Endothelial cell of umbilical vein (primary cell): ENCODE data around the gene PRRC2C. TPM values are rescaled to one million over a fixed set of nuclear protein-coding genes. Genes with fewer than 3 reads are reported as not detected.
A peak's percentile ranks its signal among the peaks of the same experiment; 100 is the strongest.

Experiments used
- BruUV-seq: library from RNA; stranded (reverse); fragments of 400-500 nt; replicated peaks from 2 replicates; lab custom pipeline; 2021; lab: Mats Ljungman, UMichigan
- CTCF ChIA-PET: fragments of 300-600, 350-600 bp; sonication (Branson Sonifier 250); formaldehyde crosslinking; loops from one replicate; lab custom pipeline; 2021; ENCODE audit warnings: antibody characterized with exemption, inconsistent platforms; lab: Charles Lee
- POLR2A ChIA-PET: fragments of 300-600, 350-600 bp; sonication (Branson Sonifier 250); formaldehyde crosslinking; loops from one replicate; lab custom pipeline; 2021; ENCODE audit warnings: antibody characterized with exemption, inconsistent platforms; lab: Charles Lee
- DNase-seq: peaks from one replicate; pipeline ENCODE4 v3.0.0-alpha.2; 2011; ENCODE audit warnings: low read depth, low spot score
- FAIRE-seq: peaks from 2 replicates; lab custom pipeline; 2011; peaks lifted over from hg19 to GRCh38; lab: Jason Lieb, UNC
- H2AFZ ChIP-seq: 2 replicates; pipeline ENCODE4 v1.6.0; 2012; ENCODE audit warnings: low read depth, low read length, control low read depth, inconsistent platforms
- H3K27ac ChIP-seq: 2 replicates; pipeline ENCODE4 v1.5.1; 2011; ENCODE audit warnings: low read depth, mild to moderate bottlenecking, control low read depth, low read length, moderate library complexity; ENCODE audit not compliant: insufficient read depth
- H3K27me3 ChIP-seq, 2 experiments: 2 replicates each; pipeline versions ENCODE4 v1.6.0 to v1.6.1; 2011; ENCODE audit warnings: low read length in 2 of 2, mixed read lengths in 1 of 2; ENCODE audit not compliant: control insufficient read depth in 2 of 2, insufficient read depth in 2 of 2
- H3K36me3 ChIP-seq, 2 experiments: 2 replicates in 1 of 2; 3 replicates in 1 of 2; pipeline ENCODE4 v1.5.1; 2011; ENCODE audit warnings: low read length in 2 of 2, mild to moderate bottlenecking in 1 of 2, moderate library complexity in 1 of 2; ENCODE audit not compliant: control insufficient read depth in 2 of 2, insufficient read depth in 2 of 2; ENCODE audit errors: extremely low read depth in 1 of 2
- H3K4me1 ChIP-seq: 3 replicates; pipeline ENCODE4 v1.5.1; 2011; ENCODE audit warnings: mild to moderate bottlenecking, low read length; ENCODE audit not compliant: control insufficient read depth, insufficient read depth; ENCODE audit errors: extremely low read depth
- H3K4me2 ChIP-seq: 2 replicates; pipeline ENCODE4 v1.6.1; 2011; ENCODE audit warnings: low read length, control low read depth, mixed read lengths; ENCODE audit not compliant: insufficient read depth
- H3K4me3 ChIP-seq, 3 experiments: fragments of 200-600 bp in 1 of 3; sonication (generic), shearing (Covaris generic) in 1 of 3; replicated peaks in 1 of 3; 2 replicates each; pipeline ENCODE4 v1.5.1; 2011 to 2016; ENCODE audit warnings: control low read depth in 3 of 3, low read length in 3 of 3, mild to moderate bottlenecking in 2 of 3, inconsistent platforms in 1 of 3, low read depth in 1 of 3, moderate library complexity in 1 of 3; ENCODE audit not compliant: insufficient read depth in 1 of 3
- H3K79me2 ChIP-seq: 2 replicates; pipeline ENCODE4 v1.6.0; 2012; ENCODE audit warnings: low read length, inconsistent platforms; ENCODE audit not compliant: control insufficient read depth, insufficient read depth
- H3K9ac ChIP-seq: replicated peaks from 2 replicates; pipeline ENCODE3; 2011; ENCODE audit warnings: low read length, control low read depth; ENCODE audit not compliant: insufficient read depth; ENCODE audit errors: extremely low read depth
- H3K9me1 ChIP-seq: replicated peaks from 3 replicates; pipeline ENCODE4 v1.6.0; 2011; ENCODE audit warnings: mild to moderate bottlenecking, low read length; ENCODE audit not compliant: control insufficient read depth, insufficient read depth; ENCODE audit errors: extremely low read depth
- H3K9me3 ChIP-seq: replicated peaks from 2 replicates; pipeline ENCODE4 v1.5.1; 2012; ENCODE audit warnings: low read length, inconsistent platforms; ENCODE audit not compliant: control insufficient read depth, insufficient read depth
- H4K20me1 ChIP-seq: replicated peaks from 2 replicates; pipeline ENCODE3; 2011; ENCODE audit warnings: mild to moderate bottlenecking, low read length; ENCODE audit not compliant: control insufficient read depth, insufficient read depth; ENCODE audit errors: extremely low read depth
- EZH2 ChIP-seq: IDR thresholded peaks from 2 replicates; pipeline ENCODE4 v1.6.1; 2012; ENCODE audit warnings: borderline replicate concordance, low read depth, mild to moderate bottlenecking, moderate library complexity, low read length, inconsistent platforms; ENCODE audit not compliant: severe bottlenecking
- GATA2 ChIP-seq: IDR thresholded peaks from 2 replicates; pipeline ENCODE4 v1.7.0; 2011; ENCODE audit warnings: low read depth, mild to moderate bottlenecking, moderate library complexity, mixed read lengths, low read length; ENCODE audit not compliant: insufficient read length, insufficient read depth
- JUN ChIP-seq: IDR thresholded peaks from 2 replicates; pipeline ENCODE4 v1.6.1; 2011; ENCODE audit warnings: borderline replicate concordance, low read depth; ENCODE audit not compliant: insufficient read length, insufficient read depth
- MYC ChIP-seq: IDR thresholded peaks from one replicate; pipeline ENCODE4 v1.6.1; 2011; ENCODE audit warnings: mild to moderate bottlenecking, low read depth, low read length
- POLR2A ChIP-seq: IDR thresholded peaks from 2 replicates; pipeline ENCODE4 v1.6.1; 2012; ENCODE audit warnings: low read depth, mild to moderate bottlenecking, control low read depth, low read length
- POLR2AphosphoS5 ChIP-seq: IDR thresholded peaks from 2 replicates; pipeline ENCODE4 v1.6.1; 2012; ENCODE audit warnings: low read depth, mild to moderate bottlenecking, control low read depth, low read length, moderate library complexity; ENCODE audit not compliant: insufficient read depth
- dilution Hi-C: fragments of 300-500 bp; cut with MboI; formaldehyde crosslinking; loops from one replicate; pipeline ENCODE4 v1.15.0; 2019; ENCODE audit warnings: low sequenced_read_pairs; ENCODE audit not compliant: extremely low pct_ligation_motif_present
- intact Hi-C: fragments of 100-400 bp; cut with micrococcal nuclease; formaldehyde crosslinking; loops from one replicate; pipeline ENCODE4 v1.10.0; 2022
- polyA plus RNA-seq, 4 experiments: library from polyadenylated mRNA; depleted of rRNA in 3 of 4; stranded (reverse) in 3 of 4; unstranded in 1 of 4; fragments of >200 nt; gene quantifications; 2 replicates each; pipeline versions ENCODE4 v1.2.1 to v1.2.3, GENCODE V29; 2011 to 2012; ENCODE audit warnings: missing spikeins in 1 of 4
- total RNA-seq: library from RNA; stranded (reverse); gene quantifications from 2 replicates; pipeline ENCODE4 v1.2.3, GENCODE V29; 2021
- TF ChIP-seq, protein P1 (sequence below), 2 donors: IDR thresholded peaks; 1 replicate in 1 of 2; 2 replicates in 1 of 2; pipeline ENCODE4 v1.5.1; 2011; ENCODE audit warnings: low read length in 2 of 2, mild to moderate bottlenecking in 2 of 2, moderate library complexity in 2 of 2, control low read depth in 1 of 2, inconsistent platforms in 1 of 2, low read depth in 1 of 2; ENCODE audit not compliant: insufficient read depth in 1 of 2; ENCODE audit errors: extremely low read depth in 1 of 2

The PRRC2C gene
- total and polyA plus RNA-seq, 2 donors (not counting 3 experiments of a cell fraction or from before 2014, with no cell fraction given), result 65.7 to 199 TPM

DNA sequence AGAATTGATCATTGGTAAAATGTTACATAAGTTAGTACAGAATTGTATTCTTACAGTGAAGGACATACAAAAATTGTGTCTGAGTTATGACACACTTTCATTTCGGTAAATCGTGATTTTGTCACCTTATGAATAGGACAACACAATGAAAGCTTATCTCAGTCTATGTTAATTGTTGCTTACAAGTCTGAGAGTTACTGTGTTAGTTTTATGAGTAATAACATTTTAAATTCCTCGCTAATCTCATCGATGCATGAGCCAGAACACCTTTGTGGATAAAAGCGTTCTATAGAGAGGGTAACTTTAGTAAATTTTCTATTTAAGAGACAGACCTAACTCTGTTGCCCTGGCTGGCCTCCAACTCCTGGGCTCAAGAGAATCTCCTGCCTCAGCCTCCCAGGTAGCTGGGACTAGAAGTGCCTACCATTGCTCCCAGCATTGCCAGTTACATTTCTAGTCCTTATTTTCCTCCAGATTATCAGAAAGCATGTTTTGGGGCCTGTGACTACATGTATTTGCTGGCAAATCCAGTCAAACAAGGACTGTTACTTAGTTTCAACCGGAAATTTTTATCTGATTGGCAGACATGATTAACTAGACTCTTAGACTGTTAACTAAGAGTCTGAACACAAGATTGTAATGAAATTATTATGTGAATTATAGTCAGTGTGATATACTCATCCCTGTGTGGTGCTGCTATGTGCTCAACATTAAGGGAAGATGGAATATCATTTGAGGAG is 3.0 kb downstream of the PRRC2C start:
- Histone ChIP-seq H3K4me1 (peaks cover 22% of the 10 kb centered on the region), H3K4me2 (peak overlapping the region; percentile 90), H3K9me1 (no peaks in the 10 kb centered on the region), H3K36me3 (peaks cover 3 to 5% of the 10 kb centered on the region in 2 experiments), H2AFZ (no peak overlapping the region), H4K20me1 (peaks cover 13% of the 10 kb centered on the region), H3K27me3 (no peaks in the 10 kb centered on the region), H3K9me3 (no peaks in the 10 kb centered on the region), H3K9ac (peak overlapping the region; percentile 18), H3K4me3 (peak overlapping the region in 1 of 3 experiments; percentile 24), H3K27ac (peak overlapping the region; percentile 63), H3K79me2 (peaks cover 80% of the 10 kb centered on the region)
- dilution Hi-C loops (no loop called here), intact Hi-C loops (loop anchor here (10.0 kb wide), 1 partner anchor 226 kb away; no protein-coding TSS in a partner anchor)
- ChIA-PET CTCF (no interaction called here), POLR2A (no interaction called here)
- peak; percentile 18 for FAIRE-seq
- no TSS peak for BruUV-seq
- TF ChIP-seq GATA2 (peak; percentile 54), JUN (no peak)
- DNase-seq, result peak; percentile 37

DNA sequence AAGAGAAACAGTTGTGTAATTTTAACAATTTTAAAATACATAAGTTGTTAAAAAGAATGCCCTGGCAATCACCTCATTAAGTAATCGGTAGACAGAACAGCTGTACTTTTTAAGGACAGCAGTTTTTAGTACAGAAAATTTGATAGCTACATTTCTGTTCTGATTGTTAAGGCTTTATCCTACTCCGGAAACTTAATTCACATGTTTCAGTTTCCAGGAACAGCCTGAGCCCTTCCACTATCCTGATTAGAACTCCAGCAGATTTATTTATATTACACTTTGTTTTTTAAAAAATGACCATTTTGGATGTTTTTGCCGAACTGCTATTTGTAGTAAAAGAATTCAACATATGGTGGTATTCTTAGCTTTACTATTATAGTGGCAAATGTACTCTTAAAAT is 8.7 kb downstream of the PRRC2C start:
- Histone ChIP-seq H3K27me3 (no peaks in the 10 kb centered on the region), H2AFZ (no peak overlapping the region), H3K4me2 (peak overlapping the region; percentile 42), H4K20me1 (peaks cover 36% of the 10 kb centered on the region), H3K9ac (no peak overlapping the region), H3K79me2 (peaks cover 100% of the 10 kb centered on the region), H3K9me1 (no peaks in the 10 kb centered on the region), H3K4me1 (peaks cover 21% of the 10 kb centered on the region), H3K36me3 (peaks cover 3 to 5% of the 10 kb centered on the region in 2 experiments), H3K9me3 (no peaks in the 10 kb centered on the region), H3K4me3 (no peak overlapping the region), H3K27ac (no peak overlapping the region)
- DNase-seq (peak; percentile 26), FAIRE-seq (no peak)
- ChIA-PET POLR2A (no interaction called here), CTCF (interaction anchor here (0.9 to 4.4 kb wide), 5 partner anchors 9 to 42 kb away, joined by 3 to 26 read pairs (median 4); partner anchors contain the start of gene PRRC2C)
- TF ChIP-seq EZH2 (no peak), GATA2 (no peak), POLR2A (no peak), MYC (no peak), POLR2AphosphoS5 (no peak)
- TF ChIP-seq, protein P1, sequence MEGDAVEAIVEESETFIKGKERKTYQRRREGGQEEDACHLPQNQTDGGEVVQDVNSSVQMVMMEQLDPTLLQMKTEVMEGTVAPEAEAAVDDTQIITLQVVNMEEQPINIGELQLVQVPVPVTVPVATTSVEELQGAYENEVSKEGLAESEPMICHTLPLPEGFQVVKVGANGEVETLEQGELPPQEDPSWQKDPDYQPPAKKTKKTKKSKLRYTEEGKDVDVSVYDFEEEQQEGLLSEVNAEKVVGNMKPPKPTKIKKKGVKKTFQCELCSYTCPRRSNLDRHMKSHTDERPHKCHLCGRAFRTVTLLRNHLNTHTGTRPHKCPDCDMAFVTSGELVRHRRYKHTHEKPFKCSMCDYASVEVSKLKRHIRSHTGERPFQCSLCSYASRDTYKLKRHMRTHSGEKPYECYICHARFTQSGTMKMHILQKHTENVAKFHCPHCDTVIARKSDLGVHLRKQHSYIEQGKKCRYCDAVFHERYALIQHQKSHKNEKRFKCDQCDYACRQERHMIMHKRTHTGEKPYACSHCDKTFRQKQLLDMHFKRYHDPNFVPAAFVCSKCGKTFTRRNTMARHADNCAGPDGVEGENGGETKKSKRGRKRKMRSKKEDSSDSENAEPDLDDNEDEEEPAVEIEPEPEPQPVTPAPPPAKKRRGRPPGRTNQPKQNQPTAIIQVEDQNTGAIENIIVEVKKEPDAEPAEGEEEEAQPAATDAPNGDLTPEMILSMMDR (IDR thresholded peaks at IDR 0.05; ENCODE audit: extremely low read depth in 1 of 2, insufficient read depth in 1 of 2, low read depth in 1 of 2, low read length in 2 of 2), result no peak
- dilution Hi-C loops, result no loop called here
- BruUV-seq, result no TSS peak
- intact Hi-C loops, result no loop called here
